OCI-LY7 (cell line): ENCODE measurements around the gene MAP3K13.

Experiments
- CTCF ChIP-seq: fragments of 200-600 bp; sonication (generic); conservative IDR thresholded peaks from 2 replicates; pipeline ENCODE4 v1.5.1; 2014; ENCODE audit warnings: mild to moderate bottlenecking, antibody characterized with exemption, low read length, moderate library complexity, mixed read lengths
- EZH2phosphoT487 ChIP-seq: fragments of 200-600 bp; sonication (generic); IDR thresholded peaks from 2 replicates; pipeline ENCODE4 v1.6.1; 2018; ENCODE audit warnings: low read depth, borderline replicate concordance, mild to moderate bottlenecking, mixed run types, antibody characterized with exemption, low read length, moderate library complexity, mixed read lengths

- TF ChIP-seq EZH2phosphoT487 (no peak), CTCF (no peak)
These were observed 21.1 kb upstream of the MAP3K13 start for GRCh38 chr3:185341616-185342458.
